ENCODE data around the gene ENOX2. TPM values are rescaled to one million over a fixed set of nuclear protein-coding genes. Genes with fewer than 3 reads are reported as not detected.

Gene ENOX2
- polyA plus RNA-seq, 4 donors = 3.2 to 14.5 (median 4.8) TPM

- no peak overlapping the region for H3K4me3 ChIP-seq (ENCODE audit: low read depth in 1 of 3, low read length in 3 of 3)
- H3K27ac ChIP-seq (ENCODE audit: low read depth in 1 of 3, low read length in 2 of 3) = no peak overlapping the region
- no peaks in the 10 kb centered on the region for H3K9me3 ChIP-seq (ENCODE audit: control insufficient read depth in 2 of 2, insufficient read depth in 1 of 2, low read depth in 1 of 2, low read length in 1 of 2)
- no peak for FAIRE-seq
- H3K4me1 ChIP-seq (ENCODE audit: control insufficient read depth in 3 of 3, insufficient read depth in 2 of 3, low read depth in 1 of 3, low read length in 2 of 3) = no peaks in the 10 kb centered on the region
- H3K27me3 ChIP-seq (ENCODE audit: control insufficient read depth in 3 of 3, insufficient read depth in 3 of 3, low read length in 3 of 3) = no peaks in the 10 kb centered on the region
- 77 to 89% (median 85%) methylated on average over 2 of the region's 2 CpGs for WGBS, 3 donors
- peaks cover 0 to 6% (median 2%) of the 10 kb centered on the region in 3 donors for H3K36me3 ChIP-seq (ENCODE audit: control insufficient read depth in 3 of 3, insufficient read depth in 2 of 3, low read depth in 1 of 3, low read length in 3 of 3)
- no peak for DNase-seq
Observed at GRCh38 chrX:130628516-130628915, 274.5 kb downstream of the ENOX2 start.

- no peak overlapping the region for H3K27ac ChIP-seq (ENCODE audit: low read depth in 1 of 3, low read length in 2 of 3)
- no peak overlapping the region for H3K4me3 ChIP-seq (ENCODE audit: low read depth in 1 of 3, low read length in 3 of 3)
- no peaks in the 10 kb centered on the region for H3K27me3 ChIP-seq (ENCODE audit: control insufficient read depth in 3 of 3, insufficient read depth in 3 of 3, low read length in 3 of 3)
- no peaks in the 10 kb centered on the region for H3K9me3 ChIP-seq (ENCODE audit: control insufficient read depth in 2 of 2, insufficient read depth in 1 of 2, low read depth in 1 of 2, low read length in 1 of 2)
- H3K4me1 ChIP-seq (ENCODE audit: control insufficient read depth in 3 of 3, insufficient read depth in 2 of 3, low read depth in 1 of 3, low read length in 2 of 3) = no peaks in the 10 kb centered on the region
- peaks cover 0 to 6% (median 2%) of the 10 kb centered on the region in 3 donors for H3K36me3 ChIP-seq (ENCODE audit: control insufficient read depth in 3 of 3, insufficient read depth in 2 of 3, low read depth in 1 of 3, low read length in 3 of 3)
- FAIRE-seq (no peak), DNase-seq (no peak)
Observed at GRCh38 chrX:130626521-130626920, 276.5 kb downstream of the ENOX2 start.

- Histone ChIP-seq H3K9me3 (ENCODE audit: control insufficient read depth in 2 of 2, insufficient read depth in 1 of 2, low read depth in 1 of 2, low read length in 1 of 2) (no peaks in the 10 kb centered on the region), H3K27me3 (ENCODE audit: control insufficient read depth in 3 of 3, insufficient read depth in 3 of 3, low read length in 3 of 3) (no peaks in the 10 kb centered on the region), H3K4me1 (ENCODE audit: control insufficient read depth in 3 of 3, insufficient read depth in 2 of 3, low read depth in 1 of 3, low read length in 2 of 3) (no peaks in the 10 kb centered on the region), H3K27ac (ENCODE audit: low read depth in 1 of 3, low read length in 2 of 3) (no peak overlapping the region), H3K36me3 (ENCODE audit: control insufficient read depth in 3 of 3, insufficient read depth in 2 of 3, low read depth in 1 of 3, low read length in 3 of 3) (peaks cover 0 to 6% (median 2%) of the 10 kb centered on the region in 3 donors), H3K4me3 (ENCODE audit: low read depth in 1 of 3, low read length in 3 of 3) (no peak overlapping the region)
- no peak for FAIRE-seq
- WGBS, 3 donors = 67 to 88% (median 84%) methylated on average over 6 of the region's 6 CpGs
- DNase-seq = no peak
Observed at GRCh38 chrX:130625386-130625785, 277.6 kb downstream of the ENOX2 start.

GRCh38 chrX:130623518-130623917 lies 279.5 kb downstream of the ENOX2 start:
- no peaks in the 10 kb centered on the region for H3K9me3 ChIP-seq (ENCODE audit: control insufficient read depth in 2 of 2, insufficient read depth in 1 of 2, low read depth in 1 of 2, low read length in 1 of 2)
- FAIRE-seq = no peak
- 79 to 88% (median 81%) methylated on average over 4 of the region's 4 CpGs for WGBS, 3 donors

GRCh38 chrX:130615941-130616340 lies 287.1 kb downstream of the ENOX2 start:
- H3K9me3 ChIP-seq (ENCODE audit: control insufficient read depth in 2 of 2, insufficient read depth in 1 of 2, low read depth in 1 of 2, low read length in 1 of 2) = no peaks in the 10 kb centered on the region
- 82 to 91% (median 85%) methylated on average over 3 of the region's 3 CpGs for WGBS, 3 donors
- H3K27me3 ChIP-seq (ENCODE audit: control insufficient read depth in 3 of 3, insufficient read depth in 3 of 3, low read length in 3 of 3) = no peaks in the 10 kb centered on the region
- no peak overlapping the region for H3K27ac ChIP-seq (ENCODE audit: low read depth in 1 of 3, low read length in 2 of 3)
- H3K4me3 ChIP-seq (ENCODE audit: low read depth in 1 of 3, low read length in 3 of 3) = no peak overlapping the region
- DNase-seq = no peak
- no peaks in the 10 kb centered on the region for H3K4me1 ChIP-seq (ENCODE audit: control insufficient read depth in 3 of 3, insufficient read depth in 2 of 3, low read depth in 1 of 3, low read length in 2 of 3)
- FAIRE-seq = no peak
- H3K36me3 ChIP-seq (ENCODE audit: control insufficient read depth in 3 of 3, insufficient read depth in 2 of 3, low read depth in 1 of 3, low read length in 3 of 3) = no peaks in the 10 kb centered on the region

More at GRCh38 chrX:130623518-130623917, 279.5 kb downstream of the ENOX2 start:
- H3K4me1 ChIP-seq (ENCODE audit: control insufficient read depth in 3 of 3, insufficient read depth in 2 of 3, low read depth in 1 of 3, low read length in 2 of 3) = no peaks in the 10 kb centered on the region
- no peak overlapping the region for H3K4me3 ChIP-seq (ENCODE audit: low read depth in 1 of 3, low read length in 3 of 3)
- no peak for DNase-seq
- H3K36me3 ChIP-seq (ENCODE audit: control insufficient read depth in 3 of 3, insufficient read depth in 2 of 3, low read depth in 1 of 3, low read length in 3 of 3) = peaks cover 0 to 6% (median 2%) of the 10 kb centered on the region in 3 donors
- no peaks in the 10 kb centered on the region for H3K27me3 ChIP-seq (ENCODE audit: control insufficient read depth in 3 of 3, insufficient read depth in 3 of 3, low read length in 3 of 3)
- H3K27ac ChIP-seq (ENCODE audit: low read depth in 1 of 3, low read length in 2 of 3) = no peak overlapping the region

GRCh38 chrX:130607431-130607830 lies 295.6 kb downstream of the ENOX2 start:
- H3K27ac ChIP-seq (ENCODE audit: low read depth in 1 of 3, low read length in 2 of 3) = no peak overlapping the region
- H3K27me3 ChIP-seq (ENCODE audit: control insufficient read depth in 3 of 3, insufficient read depth in 3 of 3, low read length in 3 of 3) = no peaks in the 10 kb centered on the region
- no peaks in the 10 kb centered on the region for H3K4me1 ChIP-seq (ENCODE audit: control insufficient read depth in 3 of 3, insufficient read depth in 2 of 3, low read depth in 1 of 3, low read length in 2 of 3)
- DNase-seq = no peak
- FAIRE-seq = no peak
- H3K36me3 ChIP-seq (ENCODE audit: control insufficient read depth in 3 of 3, insufficient read depth in 2 of 3, low read depth in 1 of 3, low read length in 3 of 3) = no peaks in the 10 kb centered on the region
- H3K4me3 ChIP-seq (ENCODE audit: low read depth in 1 of 3, low read length in 3 of 3) = no peak overlapping the region
- 30 to 59% (median 51%) methylated on average over 4 of the region's 4 CpGs for WGBS, 3 donors
- H3K9me3 ChIP-seq (ENCODE audit: control insufficient read depth in 2 of 2, insufficient read depth in 1 of 2, low read depth in 1 of 2, low read length in 1 of 2) = no peaks in the 10 kb centered on the region

GRCh38 chrX:130606425-130606824 lies 296.6 kb downstream of the ENOX2 start:
- H3K4me1 ChIP-seq (ENCODE audit: control insufficient read depth in 3 of 3, insufficient read depth in 2 of 3, low read depth in 1 of 3, low read length in 2 of 3) = no peaks in the 10 kb centered on the region
- no peaks in the 10 kb centered on the region for H3K27me3 ChIP-seq (ENCODE audit: control insufficient read depth in 3 of 3, insufficient read depth in 3 of 3, low read length in 3 of 3)
- FAIRE-seq (no peak), DNase-seq (no peak)
- H3K4me3 ChIP-seq (ENCODE audit: low read depth in 1 of 3, low read length in 3 of 3) = no peak overlapping the region
- 50 to 78% (median 72%) methylated on average over 4 of the region's 4 CpGs for WGBS, 3 donors
- no peak overlapping the region for H3K27ac ChIP-seq (ENCODE audit: low read depth in 1 of 3, low read length in 2 of 3)
- no peaks in the 10 kb centered on the region for H3K9me3 ChIP-seq (ENCODE audit: control insufficient read depth in 2 of 2, insufficient read depth in 1 of 2, low read depth in 1 of 2, low read length in 1 of 2)
- H3K36me3 ChIP-seq (ENCODE audit: control insufficient read depth in 3 of 3, insufficient read depth in 2 of 3, low read depth in 1 of 3, low read length in 3 of 3) = no peaks in the 10 kb centered on the region

GRCh38 chrX:130604882-130605281 lies 298.1 kb downstream of the ENOX2 start:
- H3K27me3 ChIP-seq (ENCODE audit: control insufficient read depth in 3 of 3, insufficient read depth in 3 of 3, low read length in 3 of 3) = no peaks in the 10 kb centered on the region
- FAIRE-seq = no peak
- no peak overlapping the region for H3K27ac ChIP-seq (ENCODE audit: low read depth in 1 of 3, low read length in 2 of 3)
- WGBS, 3 donors = 41 to 58% (median 56%) methylated on average over 3 of the region's 3 CpGs
- no peak overlapping the region for H3K4me3 ChIP-seq (ENCODE audit: low read depth in 1 of 3, low read length in 3 of 3)
- no peak for DNase-seq
- no peaks in the 10 kb centered on the region for H3K9me3 ChIP-seq (ENCODE audit: control insufficient read depth in 2 of 2, insufficient read depth in 1 of 2, low read depth in 1 of 2, low read length in 1 of 2)
- no peaks in the 10 kb centered on the region for H3K4me1 ChIP-seq (ENCODE audit: control insufficient read depth in 3 of 3, insufficient read depth in 2 of 3, low read depth in 1 of 3, low read length in 2 of 3)
- H3K36me3 ChIP-seq (ENCODE audit: control insufficient read depth in 3 of 3, insufficient read depth in 2 of 3, low read depth in 1 of 3, low read length in 3 of 3) = no peaks in the 10 kb centered on the region

- Histone ChIP-seq H3K9me3 (ENCODE audit: control insufficient read depth in 2 of 2, insufficient read depth in 1 of 2, low read depth in 1 of 2, low read length in 1 of 2) (no peaks in the 10 kb centered on the region), H3K27me3 (ENCODE audit: control insufficient read depth in 3 of 3, insufficient read depth in 3 of 3, low read length in 3 of 3) (no peaks in the 10 kb centered on the region), H3K4me3 (ENCODE audit: low read depth in 1 of 3, low read length in 3 of 3) (no peak overlapping the region), H3K27ac (ENCODE audit: low read depth in 1 of 3, low read length in 2 of 3) (no peak overlapping the region), H3K4me1 (ENCODE audit: control insufficient read depth in 3 of 3, insufficient read depth in 2 of 3, low read depth in 1 of 3, low read length in 2 of 3) (peaks cover 0 to 5% (median 0%) of the 10 kb centered on the region in 3 donors), H3K36me3 (ENCODE audit: control insufficient read depth in 3 of 3, insufficient read depth in 2 of 3, low read depth in 1 of 3, low read length in 3 of 3) (no peaks in the 10 kb centered on the region)
- FAIRE-seq (no peak), DNase-seq (peak in 1 of 2 donors; percentile 73)
- 11 to 33% (median 30%) methylated on average over 9 of the region's 9 CpGs for WGBS, 3 donors
Observed at GRCh38 chrX:130594453-130594916, 308.5 kb downstream of the ENOX2 start.

All from small intestine (tissue), 7 donors.